Measurements from ENCODE around the gene BLOC1S6.

The BLOC1S6 gene

GRCh38 chr15:45603881-45604280 lies 16.7 kb downstream of the BLOC1S6 start:
- Histone ChIP-seq H3K27me3 (ENCODE audit: control insufficient read depth, low read length) (no peaks in the 10 kb centered on the region), H3F3A (ENCODE audit: control insufficient read depth, insufficient read depth) (peaks cover 60% of the 10 kb centered on the region), H4K20me1 (ENCODE audit: control insufficient read depth, insufficient read depth, low read depth, low read length) (no peaks in the 10 kb centered on the region), H3K9me2 (replicated peaks; ENCODE audit: control insufficient read depth, low read length) (no peaks in the 10 kb centered on the region), H3K27ac (ENCODE audit: low read depth, low read length) (peak overlapping the region; percentile 92), H3K4me1 (ENCODE audit: control insufficient read depth, low read length) (peaks cover 86% of the 10 kb centered on the region), H3K79me2 (ENCODE audit: control insufficient read depth, low read length) (peaks cover 78% of the 10 kb centered on the region), H3K4me2 (ENCODE audit: low read length) (peak overlapping the region; percentile 73), H3K4me3 (ENCODE audit: low read length) (peak overlapping the region; percentile 62), H3K9me3 (ENCODE audit: control insufficient read depth, insufficient read depth, low read length) (no peaks in the 10 kb centered on the region), H3K36me3 (ENCODE audit: control insufficient read depth, low read length) (peaks cover 81% of the 10 kb centered on the region)
- TF ChIP-seq EZH2phosphoT487 (IDR thresholded peaks at IDR 0.05; ENCODE audit: borderline replicate concordance, low read length) (no peak), CTCF (IDR thresholded peaks at IDR 0.05; ENCODE audit: low read depth, low read length, poor library complexity, severe bottlenecking) (no peak)

- Histone ChIP-seq H3F3A (ENCODE audit: control insufficient read depth, insufficient read depth) (peaks cover 65% of the 10 kb centered on the region), H3K9me2 (replicated peaks; ENCODE audit: control insufficient read depth, low read length) (no peaks in the 10 kb centered on the region)
Observed at GRCh38 chr15:45604326-45604725, 17.1 kb downstream of the BLOC1S6 start.

GRCh38 chr15:45606413-45606812 lies 19.2 kb downstream of the BLOC1S6 start:
- Histone ChIP-seq H4K20me1 (ENCODE audit: control insufficient read depth, insufficient read depth, low read depth, low read length) (no peaks in the 10 kb centered on the region), H3K27me3 (ENCODE audit: control insufficient read depth, low read length) (no peaks in the 10 kb centered on the region), H3K4me3 (ENCODE audit: low read length) (peak overlapping the region; percentile 29), H3K9me2 (replicated peaks; ENCODE audit: control insufficient read depth, low read length) (no peaks in the 10 kb centered on the region), H3K4me2 (ENCODE audit: low read length) (peak overlapping the region; percentile 73), H3K9me3 (ENCODE audit: control insufficient read depth, insufficient read depth, low read length) (no peaks in the 10 kb centered on the region), H3K79me2 (ENCODE audit: control insufficient read depth, low read length) (peaks cover 65% of the 10 kb centered on the region), H3K27ac (ENCODE audit: low read depth, low read length) (peak overlapping the region; percentile 58), H3F3A (ENCODE audit: control insufficient read depth, insufficient read depth) (peaks cover 69% of the 10 kb centered on the region), H3K4me1 (ENCODE audit: control insufficient read depth, low read length) (peaks cover 86% of the 10 kb centered on the region), H3K36me3 (ENCODE audit: control insufficient read depth, low read length) (peaks cover 77% of the 10 kb centered on the region)
- TF ChIP-seq CTCF (IDR thresholded peaks at IDR 0.05; ENCODE audit: low read depth, low read length, poor library complexity, severe bottlenecking): no peak
- TF ChIP-seq EZH2phosphoT487 (IDR thresholded peaks at IDR 0.05; ENCODE audit: borderline replicate concordance, low read length): no peak

More at GRCh38 chr15:45604326-45604725, 17.1 kb downstream of the BLOC1S6 start:
- TF ChIP-seq CTCF (IDR thresholded peaks at IDR 0.05; ENCODE audit: low read depth, low read length, poor library complexity, severe bottlenecking): no peak
- TF ChIP-seq EZH2phosphoT487 (IDR thresholded peaks at IDR 0.05; ENCODE audit: borderline replicate concordance, low read length): no peak
- peaks cover 78% of the 10 kb centered on the region for H3K79me2 ChIP-seq (ENCODE audit: control insufficient read depth, low read length)
- H3K4me2 ChIP-seq (ENCODE audit: low read length): peak overlapping the region; percentile 73
- peaks cover 90% of the 10 kb centered on the region for H3K4me1 ChIP-seq (ENCODE audit: control insufficient read depth, low read length)
- peak overlapping the region; percentile 92 for H3K27ac ChIP-seq (ENCODE audit: low read depth, low read length)
- no peaks in the 10 kb centered on the region for H3K9me3 ChIP-seq (ENCODE audit: control insufficient read depth, insufficient read depth, low read length)
- H3K27me3 ChIP-seq (ENCODE audit: control insufficient read depth, low read length): no peaks in the 10 kb centered on the region
- H3K4me3 ChIP-seq (ENCODE audit: low read length): peak overlapping the region; percentile 62
- H3K36me3 ChIP-seq (ENCODE audit: control insufficient read depth, low read length): peaks cover 85% of the 10 kb centered on the region
- no peaks in the 10 kb centered on the region for H4K20me1 ChIP-seq (ENCODE audit: control insufficient read depth, insufficient read depth, low read depth, low read length)
